GM20431 (cell line): ENCODE data around the gene ULK4.

Experiments used
- in situ Hi-C: fragments of 300-500 bp; cut with MseI, MboI; formaldehyde crosslinking; loops from one replicate; pipeline ENCODE4 v1.15.0; 2020; ENCODE audit warnings: low sequenced_read_pairs; ENCODE audit not compliant: unreplicated experiment

The ULK4 gene

DNA sequence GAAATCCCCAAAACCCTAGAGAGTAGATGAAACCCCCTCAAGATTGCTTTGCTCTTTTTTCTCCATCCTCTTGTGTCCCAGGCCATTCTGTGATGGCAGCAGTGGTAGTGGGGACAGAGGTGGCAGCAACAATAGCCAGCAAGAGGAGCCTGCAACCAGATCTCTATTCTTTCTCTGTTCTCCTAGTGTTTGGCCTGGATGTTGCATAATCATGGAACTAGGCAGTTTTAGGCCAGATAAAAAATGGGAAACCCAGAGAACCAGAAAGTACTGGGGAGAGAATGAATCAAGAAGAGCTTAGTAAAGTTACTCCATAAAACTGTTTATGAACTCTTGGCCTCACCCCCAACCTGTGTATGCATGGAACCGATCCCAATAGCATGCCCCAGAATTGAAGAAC, 710.3 kb downstream of the ULK4 start:
- in situ Hi-C loops, result no loop called here

- in situ Hi-C loops, result no loop called here
These were observed 711.1 kb downstream of the ULK4 start for GRCh38 chr3:41250825-41251224.

DNA sequence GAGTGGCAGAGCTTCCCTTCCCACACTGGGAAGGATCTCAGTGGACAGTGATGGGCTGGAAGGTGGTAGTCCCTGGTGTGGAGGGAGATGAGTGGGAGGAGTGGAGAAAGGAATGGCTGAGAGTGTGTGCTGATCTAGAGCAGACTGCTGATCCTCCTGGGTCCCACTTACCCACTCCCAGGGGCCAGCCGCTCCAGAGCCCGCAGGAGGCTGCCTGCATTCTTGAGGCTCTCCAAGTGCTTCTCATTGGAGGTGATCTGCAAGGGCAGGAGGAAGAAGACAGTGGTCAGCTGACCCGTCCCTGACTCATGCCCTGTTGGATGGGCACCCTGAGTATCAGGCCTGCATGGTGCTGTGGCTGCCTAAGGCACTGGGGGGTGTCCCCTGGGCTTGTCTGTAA, 712.6 kb downstream of the ULK4 start:
- in situ Hi-C loops, result no loop called here

DNA sequence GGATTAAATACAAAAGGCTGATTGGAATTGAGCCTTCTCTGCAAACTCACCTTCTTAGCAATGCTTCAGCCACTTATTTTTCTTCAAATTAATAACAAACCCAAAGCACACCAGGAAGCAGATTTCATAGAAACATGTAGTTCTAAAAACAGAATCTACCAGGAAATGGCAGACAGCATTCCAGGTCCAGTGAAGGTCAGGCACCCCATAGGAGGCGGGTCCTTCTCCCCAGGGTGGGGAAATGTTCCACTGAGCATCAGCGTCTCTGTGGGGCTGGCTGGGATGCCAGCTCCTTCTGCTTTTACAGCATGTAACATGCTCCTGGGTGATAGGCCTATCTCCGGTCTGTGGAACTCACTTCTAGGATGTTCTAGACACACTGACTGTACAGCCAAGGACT, 713.4 kb downstream of the ULK4 start:
- in situ Hi-C loops, result no loop called here

- in situ Hi-C loops, result no loop called here
These were observed 714.6 kb downstream of the ULK4 start for GRCh38 chr3:41247055-41248004.

GRCh38 chr3:41244620-41245336, 717.1 kb downstream of the ULK4 start:
- in situ Hi-C loops, result no loop called here

GRCh38 chr3:41243183-41243582, 718.7 kb downstream of the ULK4 start:
- in situ Hi-C loops, result no loop called here

GRCh38 chr3:41241800-41242571, 719.9 kb downstream of the ULK4 start:
- in situ Hi-C loops, result no loop called here

GRCh38 chr3:41241161-41241560, 720.7 kb downstream of the ULK4 start:
- in situ Hi-C loops, result no loop called here

DNA sequence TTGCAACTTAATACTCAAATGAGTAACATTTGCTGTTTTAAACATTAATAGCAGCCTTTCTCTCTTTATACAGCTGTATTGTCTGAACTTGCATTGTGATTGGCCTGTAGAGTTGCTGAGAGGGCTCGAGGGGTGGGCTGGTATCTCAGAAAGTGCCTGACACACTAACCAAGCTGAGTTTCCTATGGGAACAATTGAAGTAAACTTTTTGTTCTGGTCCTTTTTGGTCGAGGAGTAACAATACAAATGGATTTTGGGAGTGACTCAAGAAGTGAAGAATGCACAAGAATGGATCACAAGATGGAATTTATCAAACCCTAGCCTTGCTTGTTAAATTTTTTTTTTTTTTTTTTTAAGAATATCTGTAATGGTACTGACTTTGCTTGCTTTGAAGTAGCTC, 722.3 kb downstream of the ULK4 start:
- in situ Hi-C loops, result no loop called here

DNA sequence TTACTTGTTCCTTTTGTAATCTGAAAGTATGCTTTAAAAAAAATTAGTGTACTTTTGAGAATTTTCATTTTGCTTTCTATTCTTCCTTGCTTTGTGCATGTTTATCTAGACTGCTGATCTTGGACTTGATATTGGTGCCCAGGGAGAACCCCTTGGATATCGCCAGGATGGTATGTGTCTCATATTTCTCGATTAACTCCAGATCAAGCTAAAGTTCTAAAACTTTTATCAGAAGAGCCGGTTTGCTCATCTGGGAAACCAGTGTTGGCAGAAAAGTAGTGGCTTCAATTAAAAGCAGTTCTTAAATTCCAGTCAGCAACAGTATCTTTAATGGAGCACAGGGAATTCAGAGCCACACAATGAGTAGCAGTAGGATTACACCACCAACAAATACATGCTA, 724.0 kb downstream of the ULK4 start:
- in situ Hi-C loops, result no loop called here

- in situ Hi-C loops, result no loop called here
These were observed 725.7 kb downstream of the ULK4 start for GRCh38 chr3:41236228-41236627.

DNA sequence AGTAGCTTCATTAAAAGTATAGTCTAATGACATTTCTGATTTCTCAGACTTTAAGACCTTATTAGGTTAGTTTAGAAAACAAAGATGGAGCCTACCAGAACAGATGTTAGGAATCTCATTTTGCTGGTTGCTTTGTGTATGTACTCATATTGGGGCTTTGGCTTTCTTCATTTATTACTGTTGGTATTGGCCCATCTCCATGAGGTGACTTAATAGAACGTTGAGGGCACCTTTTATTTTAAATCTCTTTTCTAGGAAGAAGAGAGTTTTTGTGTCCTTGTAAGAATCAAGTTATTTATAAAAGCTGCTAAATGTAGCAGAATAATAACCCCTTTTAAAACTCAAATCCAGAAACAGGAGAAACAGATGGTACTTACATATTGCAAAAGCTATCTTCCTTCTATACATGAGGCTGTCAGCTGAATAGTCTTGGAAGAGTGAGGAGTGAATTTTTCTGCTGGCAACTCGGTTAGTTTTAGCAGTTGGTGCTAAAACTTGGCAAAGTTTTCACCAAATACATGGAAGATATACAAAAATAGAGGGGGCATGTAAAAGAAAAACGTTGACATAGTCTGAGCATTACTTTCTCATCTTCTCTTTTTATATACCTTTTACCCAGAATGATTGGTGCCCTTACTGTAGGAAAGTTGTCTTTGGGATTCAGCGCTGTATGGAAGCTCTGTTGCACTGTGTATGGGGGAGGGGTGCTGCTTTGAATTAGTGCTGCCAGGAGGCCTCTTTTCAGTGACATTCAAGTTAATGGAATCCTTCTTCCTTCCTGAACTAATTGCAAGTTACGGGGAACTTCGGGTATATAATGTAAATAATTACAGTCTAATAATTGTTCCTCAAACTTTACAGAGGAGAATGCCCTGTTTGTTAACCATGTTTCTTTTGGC, 726.8 kb downstream of the ULK4 start:
- in situ Hi-C loops, result no loop called here

DNA sequence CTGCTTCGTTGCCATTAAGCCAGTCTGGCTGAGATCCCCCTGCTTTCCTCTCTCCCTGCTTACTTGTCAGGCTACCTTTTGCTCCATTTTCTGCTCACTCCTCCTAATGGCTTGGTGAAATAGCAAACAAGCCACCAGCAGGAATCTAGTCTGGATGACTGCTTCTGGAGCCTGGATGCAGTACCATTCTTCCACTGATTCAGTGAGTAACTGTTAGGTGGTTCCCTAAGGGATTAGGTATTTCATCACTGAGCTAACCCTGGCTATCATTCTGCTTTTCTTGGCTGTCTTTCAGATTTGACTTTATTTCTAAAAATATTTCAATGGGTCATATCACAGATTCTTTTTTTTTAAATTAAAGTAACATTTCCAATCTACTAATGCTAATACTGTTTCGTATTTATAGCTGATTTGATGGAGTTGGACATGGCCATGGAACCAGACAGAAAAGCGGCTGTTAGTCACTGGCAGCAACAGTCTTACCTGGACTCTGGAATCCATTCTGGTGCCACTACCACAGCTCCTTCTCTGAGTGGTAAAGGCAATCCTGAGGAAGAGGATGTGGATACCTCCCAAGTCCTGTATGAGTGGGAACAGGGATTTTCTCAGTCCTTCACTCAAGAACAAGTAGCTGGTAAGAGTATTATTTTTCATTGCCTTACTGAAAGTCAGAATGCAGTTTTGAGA, 737.6 kb downstream of the ULK4 start:
- in situ Hi-C loops, result no loop called here

DNA sequence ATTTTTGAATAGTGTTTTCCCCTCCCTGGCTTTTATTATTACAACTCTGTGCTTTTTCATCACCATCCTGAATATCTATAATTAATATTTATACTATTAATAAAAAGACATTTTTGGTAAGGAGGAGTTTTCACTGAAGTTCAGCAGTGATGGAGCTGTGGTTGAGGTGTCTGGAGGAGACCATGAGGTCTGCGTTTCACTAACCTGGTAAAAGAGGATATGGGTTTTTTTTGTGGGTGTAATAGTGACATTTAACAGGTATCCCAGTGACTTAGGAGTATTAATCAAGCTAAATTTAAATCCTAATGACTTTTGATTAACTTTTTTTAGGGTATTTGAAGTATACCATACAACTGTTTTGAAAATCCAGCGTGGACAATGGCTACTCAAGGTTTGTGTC, 738.2 kb downstream of the ULK4 start:
- in situ Hi-C loops, result no loop called here

- in situ Hi-C loops, result no loop called here
These were observed 738.8 kb downstream of the ULK4 start for GRCh38 chr3:41223078-41223477.

GRCh38 chr3:41222501-41222900, 739.4 kb downstream of the ULK4 start:
- in situ Hi-C loops, result no loop called here

- in situ Hi-C loops, result no loop called here
These were observed 739.9 kb downstream of the ULK4 start for GRCh38 chr3:41222012-41222411.
